ENCODE data around the gene PRMT9.
A peak's percentile ranks its signal among the peaks of the same experiment; 100 is the strongest.

The PRMT9 gene

GRCh38 chr4:147651563-147651962, 32.4 kb downstream of the PRMT9 start:
- H3K36me3 Mint-ChIP-seq = peaks cover 42% of the 10 kb centered on the region
- no peak overlapping the region for H3K27ac Mint-ChIP-seq
- no peaks in the 10 kb centered on the region for H3K9me3 Mint-ChIP-seq
- H3K4me3 Mint-ChIP-seq = no peak overlapping the region
- no peak for ATAC-seq (ENCODE audit: low read depth)
- peaks cover 9% of the 10 kb centered on the region for H3K4me1 Mint-ChIP-seq
- DNase-seq (ENCODE audit: low spot score in 2 of 2) = no peak
- H3K27me3 Mint-ChIP-seq = no peaks in the 10 kb centered on the region

GRCh38 chr4:147648656-147649055, 35.3 kb downstream of the PRMT9 start:
- ATAC-seq (ENCODE audit: low read depth) (no peak), DNase-seq (ENCODE audit: low spot score in 2 of 2) (no peak)
- Mint-ChIP-seq H3K27me3 (no peaks in the 10 kb centered on the region), H3K4me3 (no peak overlapping the region), H3K27ac (no peak overlapping the region), H3K9me3 (no peaks in the 10 kb centered on the region), H3K4me1 (peaks cover 9% of the 10 kb centered on the region), H3K36me3 (peaks cover 32% of the 10 kb centered on the region)

- no peaks in the 10 kb centered on the region for H3K9me3 Mint-ChIP-seq
- H3K27me3 Mint-ChIP-seq = no peaks in the 10 kb centered on the region
- H3K4me3 Mint-ChIP-seq = no peak overlapping the region
- DNase-seq (ENCODE audit: low spot score in 2 of 2) = no peak
- H3K36me3 Mint-ChIP-seq = peaks cover 37% of the 10 kb centered on the region
- peaks cover 7% of the 10 kb centered on the region for H3K4me1 Mint-ChIP-seq
- ATAC-seq (ENCODE audit: low read depth) = no peak
- H3K27ac Mint-ChIP-seq = no peak overlapping the region
Observed at GRCh38 chr4:147645099-147645498, 38.9 kb downstream of the PRMT9 start.

- H3K4me3 Mint-ChIP-seq = no peak overlapping the region
- DNase-seq (ENCODE audit: low spot score in 2 of 2) (no peak), ATAC-seq (ENCODE audit: low read depth) (no peak)
- peak overlapping the region; percentile 14 for H3K27ac Mint-ChIP-seq
- no peaks in the 10 kb centered on the region for H3K9me3 Mint-ChIP-seq
- peaks cover 35% of the 10 kb centered on the region for H3K36me3 Mint-ChIP-seq
- H3K27me3 Mint-ChIP-seq = no peaks in the 10 kb centered on the region
- H3K4me1 Mint-ChIP-seq = peaks cover 9% of the 10 kb centered on the region
Observed at GRCh38 chr4:147644471-147644870, 39.5 kb downstream of the PRMT9 start.

- peaks cover 11% of the 10 kb centered on the region for H3K4me1 Mint-ChIP-seq
- ATAC-seq (ENCODE audit: low read depth) = no peak
- no peaks in the 10 kb centered on the region for H3K9me3 Mint-ChIP-seq
Observed at GRCh38 chr4:147643616-147644015, 40.3 kb downstream of the PRMT9 start.

GRCh38 chr4:147640331-147640730, 43.6 kb downstream of the PRMT9 start:
- peaks cover 3% of the 10 kb centered on the region for H3K9me3 Mint-ChIP-seq
- DNase-seq (ENCODE audit: low spot score in 2 of 2) = no peak
- peak overlapping the region; percentile 29 for H3K27ac Mint-ChIP-seq
- ATAC-seq (ENCODE audit: low read depth) = no peak
- no peak overlapping the region for H3K4me3 Mint-ChIP-seq
- H3K4me1 Mint-ChIP-seq = peaks cover 14% of the 10 kb centered on the region
- peaks cover 40% of the 10 kb centered on the region for H3K36me3 Mint-ChIP-seq
- no peaks in the 10 kb centered on the region for H3K27me3 Mint-ChIP-seq

More at GRCh38 chr4:147643616-147644015, 40.3 kb downstream of the PRMT9 start:
- H3K27me3 Mint-ChIP-seq = no peaks in the 10 kb centered on the region
- H3K27ac Mint-ChIP-seq = no peak overlapping the region
- peaks cover 32% of the 10 kb centered on the region for H3K36me3 Mint-ChIP-seq
- no peak overlapping the region for H3K4me3 Mint-ChIP-seq
- DNase-seq (ENCODE audit: low spot score in 2 of 2) = no peak

GRCh38 chr4:147639388-147639787, 44.6 kb downstream of the PRMT9 start:
- peaks cover 3% of the 10 kb centered on the region for H3K9me3 Mint-ChIP-seq
- H3K4me3 Mint-ChIP-seq = no peak overlapping the region
- peak overlapping the region; percentile 29 for H3K27ac Mint-ChIP-seq
- no peak for DNase-seq (ENCODE audit: low spot score in 2 of 2)
- ATAC-seq (ENCODE audit: low read depth) = no peak
- no peaks in the 10 kb centered on the region for H3K27me3 Mint-ChIP-seq
- peaks cover 14% of the 10 kb centered on the region for H3K4me1 Mint-ChIP-seq
- peaks cover 45% of the 10 kb centered on the region for H3K36me3 Mint-ChIP-seq

- no peaks in the 10 kb centered on the region for H3K27me3 Mint-ChIP-seq
- H3K4me1 Mint-ChIP-seq = peaks cover 14% of the 10 kb centered on the region
- H3K4me3 Mint-ChIP-seq = no peak overlapping the region
- no peak for ATAC-seq (ENCODE audit: low read depth)
- peaks cover 49% of the 10 kb centered on the region for H3K36me3 Mint-ChIP-seq
- no peak for DNase-seq (ENCODE audit: low spot score in 2 of 2)
- H3K27ac Mint-ChIP-seq = peak overlapping the region; percentile 29
- peaks cover 3% of the 10 kb centered on the region for H3K9me3 Mint-ChIP-seq
Observed at GRCh38 chr4:147638942-147639341, 45.0 kb downstream of the PRMT9 start.

GRCh38 chr4:147638365-147638764, 45.6 kb downstream of the PRMT9 start:
- H3K36me3 Mint-ChIP-seq = peaks cover 52% of the 10 kb centered on the region
- peak overlapping the region; percentile 67 for H3K27ac Mint-ChIP-seq

GRCh38 chr4:147635348-147635747, 48.6 kb downstream of the PRMT9 start:
- ATAC-seq (ENCODE audit: low read depth) = no peak

More at GRCh38 chr4:147638365-147638764, 45.6 kb downstream of the PRMT9 start:
- Mint-ChIP-seq H3K4me1 (peaks cover 14% of the 10 kb centered on the region), H3K4me3 (no peak overlapping the region), H3K9me3 (peaks cover 3% of the 10 kb centered on the region), H3K27me3 (no peaks in the 10 kb centered on the region)
- DNase-seq (ENCODE audit: low spot score in 2 of 2) (no peak), ATAC-seq (ENCODE audit: low read depth) (no peak)

GRCh38 chr4:147633643-147634042, 50.3 kb downstream of the PRMT9 start:
- H3K27me3 Mint-ChIP-seq = no peaks in the 10 kb centered on the region
- H3K4me1 Mint-ChIP-seq = peaks cover 2% of the 10 kb centered on the region
- H3K36me3 Mint-ChIP-seq = peaks cover 39% of the 10 kb centered on the region
- no peak overlapping the region for H3K4me3 Mint-ChIP-seq
- DNase-seq (ENCODE audit: low spot score in 2 of 2) (no peak), ATAC-seq (ENCODE audit: low read depth) (no peak)
- no peak overlapping the region for H3K27ac Mint-ChIP-seq
- H3K9me3 Mint-ChIP-seq = peaks cover 3% of the 10 kb centered on the region

More at GRCh38 chr4:147635348-147635747, 48.6 kb downstream of the PRMT9 start:
- no peak overlapping the region for H3K4me3 Mint-ChIP-seq
- H3K9me3 Mint-ChIP-seq = peaks cover 3% of the 10 kb centered on the region
- peaks cover 11% of the 10 kb centered on the region for H3K4me1 Mint-ChIP-seq
- no peaks in the 10 kb centered on the region for H3K27me3 Mint-ChIP-seq
- no peak for DNase-seq (ENCODE audit: low spot score in 2 of 2)
- H3K27ac Mint-ChIP-seq = no peak overlapping the region
- H3K36me3 Mint-ChIP-seq = peaks cover 43% of the 10 kb centered on the region

- Mint-ChIP-seq H3K27ac (no peak overlapping the region), H3K27me3 (no peaks in the 10 kb centered on the region), H3K4me1 (no peaks in the 10 kb centered on the region), H3K9me3 (peaks cover 3% of the 10 kb centered on the region), H3K36me3 (peaks cover 40% of the 10 kb centered on the region), H3K4me3 (no peak overlapping the region)
- DNase-seq (ENCODE audit: low spot score in 2 of 2) (no peak), ATAC-seq (ENCODE audit: low read depth) (no peak)
Observed at GRCh38 chr4:147633113-147633512, 50.9 kb downstream of the PRMT9 start.

- ATAC-seq (ENCODE audit: low read depth) = no peak
- no peaks in the 10 kb centered on the region for H3K27me3 Mint-ChIP-seq
- H3K4me3 Mint-ChIP-seq = no peak overlapping the region
- no peak for DNase-seq (ENCODE audit: low spot score in 2 of 2)
- no peak overlapping the region for H3K27ac Mint-ChIP-seq
- H3K9me3 Mint-ChIP-seq = no peaks in the 10 kb centered on the region
- H3K4me1 Mint-ChIP-seq = no peaks in the 10 kb centered on the region
- peaks cover 36% of the 10 kb centered on the region for H3K36me3 Mint-ChIP-seq
Observed at GRCh38 chr4:147629783-147630730, 53.9 kb downstream of the PRMT9 start.

GRCh38 chr4:147628415-147628814, 55.5 kb downstream of the PRMT9 start:
- Mint-ChIP-seq H3K4me1 (no peaks in the 10 kb centered on the region), H3K27me3 (no peaks in the 10 kb centered on the region), H3K36me3 (peaks cover 27% of the 10 kb centered on the region), H3K9me3 (no peaks in the 10 kb centered on the region), H3K27ac (no peak overlapping the region), H3K4me3 (no peak overlapping the region)
- no peak for ATAC-seq (ENCODE audit: low read depth)
- no peak for DNase-seq (ENCODE audit: low spot score in 2 of 2)

Data from memory B cell (primary cell).